Fibroblast of pulmonary artery (primary cell): ENCODE measurements around the gene IL17F.

ENCODE experiments used
- DNase-seq: peaks from one replicate; pipeline ENCODE4 v3.0.0-alpha.2; 2010; ENCODE audit warnings: low read depth
- H3K4me3 ChIP-seq: replicated peaks from 2 replicates; pipeline ENCODE4 v1.5.1; 2011; ENCODE audit warnings: low read depth, mild to moderate bottlenecking, control low read depth, low read length, moderate library complexity
- TF ChIP-seq, protein P1 (sequence below): IDR thresholded peaks from 2 replicates; pipeline ENCODE4 v1.5.1; 2011; ENCODE audit warnings: mild to moderate bottlenecking, control low read depth, low read length, inconsistent platforms; ENCODE audit errors: missing control alignments

IL17F gene

DNA sequence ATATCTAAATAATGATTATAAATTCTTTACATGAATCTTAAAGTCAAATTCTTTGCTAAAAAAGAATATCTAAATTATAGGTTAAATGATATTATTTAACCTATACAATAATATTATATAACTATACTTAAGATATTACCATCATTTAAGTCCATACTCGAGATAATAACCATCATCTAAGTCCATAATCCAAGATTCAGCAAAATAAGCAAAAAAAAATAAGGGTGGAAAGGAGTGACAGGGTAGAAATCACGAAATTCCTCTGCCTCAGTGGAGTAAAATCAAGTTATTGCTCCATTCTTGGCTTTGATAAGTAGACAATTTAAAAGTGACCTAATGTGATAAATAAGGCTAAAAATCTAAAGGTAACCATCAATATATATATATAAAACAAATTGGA lies 48.4 kb downstream of the IL17F start:
- DNase-seq, result no peak
- TF ChIP-seq, protein P1, sequence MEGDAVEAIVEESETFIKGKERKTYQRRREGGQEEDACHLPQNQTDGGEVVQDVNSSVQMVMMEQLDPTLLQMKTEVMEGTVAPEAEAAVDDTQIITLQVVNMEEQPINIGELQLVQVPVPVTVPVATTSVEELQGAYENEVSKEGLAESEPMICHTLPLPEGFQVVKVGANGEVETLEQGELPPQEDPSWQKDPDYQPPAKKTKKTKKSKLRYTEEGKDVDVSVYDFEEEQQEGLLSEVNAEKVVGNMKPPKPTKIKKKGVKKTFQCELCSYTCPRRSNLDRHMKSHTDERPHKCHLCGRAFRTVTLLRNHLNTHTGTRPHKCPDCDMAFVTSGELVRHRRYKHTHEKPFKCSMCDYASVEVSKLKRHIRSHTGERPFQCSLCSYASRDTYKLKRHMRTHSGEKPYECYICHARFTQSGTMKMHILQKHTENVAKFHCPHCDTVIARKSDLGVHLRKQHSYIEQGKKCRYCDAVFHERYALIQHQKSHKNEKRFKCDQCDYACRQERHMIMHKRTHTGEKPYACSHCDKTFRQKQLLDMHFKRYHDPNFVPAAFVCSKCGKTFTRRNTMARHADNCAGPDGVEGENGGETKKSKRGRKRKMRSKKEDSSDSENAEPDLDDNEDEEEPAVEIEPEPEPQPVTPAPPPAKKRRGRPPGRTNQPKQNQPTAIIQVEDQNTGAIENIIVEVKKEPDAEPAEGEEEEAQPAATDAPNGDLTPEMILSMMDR, result no peak
- H3K4me3 ChIP-seq, result no peak overlapping the region

DNA sequence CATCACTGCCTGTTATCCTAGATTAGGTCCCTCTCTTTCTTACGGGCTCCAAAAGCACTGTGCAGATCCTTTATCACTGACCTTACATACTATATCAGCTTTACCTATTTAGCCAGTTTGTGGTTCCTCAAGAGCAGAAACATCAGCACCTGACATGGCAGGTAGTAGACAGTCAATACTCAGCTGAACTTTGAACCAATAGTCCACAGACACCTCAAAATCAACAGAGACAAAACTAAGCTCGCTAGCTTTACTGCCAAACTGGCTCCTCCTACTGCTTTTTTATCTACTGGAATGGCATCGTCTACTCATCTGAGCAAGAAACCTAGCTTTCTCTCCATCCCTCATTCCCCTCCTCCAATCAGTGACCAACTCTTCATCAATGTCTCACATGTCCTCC lies 52.5 kb downstream of the IL17F start:
- DNase-seq, result no peak
- H3K4me3 ChIP-seq, result no peak overlapping the region
- TF ChIP-seq, protein P1, result no peak

DNA sequence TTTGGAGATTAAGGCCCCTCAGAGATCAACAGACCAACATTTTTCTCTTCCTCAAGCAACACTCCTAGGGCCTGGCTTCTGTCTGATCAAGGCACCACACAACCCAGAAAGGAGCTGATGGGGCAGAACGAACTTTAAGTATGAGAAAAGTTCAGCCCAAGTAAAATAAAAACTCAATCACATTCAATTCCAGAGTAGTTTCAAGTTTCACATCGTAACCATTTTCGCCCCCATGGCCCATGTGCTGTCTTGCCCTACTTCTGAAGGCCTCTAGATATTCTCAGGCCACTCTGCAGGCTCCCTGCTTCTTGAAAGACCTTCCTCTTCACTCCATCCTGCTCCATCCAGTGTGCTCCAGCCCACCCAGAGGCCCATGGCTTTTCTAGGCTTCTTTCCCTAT lies 53.9 kb downstream of the IL17F start:
- TF ChIP-seq, protein P1, result no peak
- DNase-seq, result no peak
- H3K4me3 ChIP-seq, result no peak overlapping the region

DNA sequence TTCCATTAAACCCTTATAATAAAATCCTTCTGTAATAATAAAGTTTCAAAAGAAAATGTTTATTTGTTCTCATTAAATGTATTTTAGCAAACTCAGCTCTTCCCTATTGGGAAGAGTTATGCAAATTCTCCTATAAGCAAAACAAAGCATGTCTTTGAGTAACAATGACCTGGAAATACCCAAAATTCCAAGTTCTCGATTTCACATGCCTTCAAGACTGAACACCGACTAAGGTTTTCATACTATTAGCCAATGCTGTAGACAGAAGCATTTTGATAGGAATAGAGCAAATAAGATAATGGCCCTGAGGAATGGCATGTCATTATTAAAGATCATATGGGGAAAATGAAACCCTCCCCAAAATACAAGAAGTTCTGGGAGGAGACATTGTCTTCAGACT lies 54.3 kb downstream of the IL17F start:
- H3K4me3 ChIP-seq, result no peak overlapping the region
- DNase-seq, result no peak
- TF ChIP-seq, protein P1, result no peak

- H3K4me3 ChIP-seq, result no peak overlapping the region
- DNase-seq, result no peak
- TF ChIP-seq, protein P1, result no peak
These were observed 57.2 kb downstream of the IL17F start for GRCh38 chr6:52187098-52187497.
